Activated CD8-positive, alpha-beta memory T cell treated with anti-CD3 and anti-CD28 coated beads for 24 hours (primary cell): ENCODE data around the gene SPG21.
"Not testable (repeated sequence)": the region's sequence is repeated elsewhere in the genome, so short reads cannot be mapped to it uniquely, and the experiment has no call there.

Experiments used
- DNase-seq: peaks from one replicate; pipeline ENCODE4 v3.0.0-alpha.2; 2020

Gene SPG21

GRCh38 chr15:64989416-64990167 lies at the start of gene SPG21:
SPG21 (minus strand) TSS chr15:64989914; CDS start chr15:64983569, 6,345 bp downstream.
- DNase-seq = peak; percentile 96

GRCh38 chr15:65038836-65039235 lies 49.1 kb upstream of the SPG21 start:
- DNase-seq = no peak

GRCh38 chr15:65038428-65038827 lies 48.7 kb upstream of the SPG21 start:
- no peak for DNase-seq

GRCh38 chr15:65037309-65037708 lies 47.6 kb upstream of the SPG21 start:
- DNase-seq = no peak

- no peak for DNase-seq
Observed at GRCh38 chr15:65034719-65035118, 45.0 kb upstream of the SPG21 start.

GRCh38 chr15:65033659-65034269 lies 44.0 kb upstream of the SPG21 start:
- no peak for DNase-seq

- DNase-seq = peak; percentile 67
Observed at GRCh38 chr15:65032801-65033537, 43.3 kb upstream of the SPG21 start.

GRCh38 chr15:65029736-65030208 lies 40.1 kb upstream of the SPG21 start:
- no peak for DNase-seq

- peak; percentile 99 for DNase-seq
Observed at GRCh38 chr15:65028921-65029735, 39.4 kb upstream of the SPG21 start, which contains the start of gene MTFMT. MTFMT (minus strand) TSS chr15:65029639; CDS start chr15:65029613, 26 bp downstream.

GRCh38 chr15:65028338-65028737 lies 38.6 kb upstream of the SPG21 start:
- no peak for DNase-seq

GRCh38 chr15:65027593-65027992 lies 37.9 kb upstream of the SPG21 start:
- DNase-seq = no peak

GRCh38 chr15:65026756-65027155 lies 37.0 kb upstream of the SPG21 start:
- no peak for DNase-seq

GRCh38 chr15:65021488-65021887 lies 31.8 kb upstream of the SPG21 start:
- no peak for DNase-seq

- DNase-seq = no peak
Observed at GRCh38 chr15:65020419-65020818, 30.7 kb upstream of the SPG21 start.

- DNase-seq = not testable (repeated sequence)
Observed at GRCh38 chr15:65011198-65011597, 21.5 kb upstream of the SPG21 start.

- no peak for DNase-seq
Observed at GRCh38 chr15:65008983-65009382, 19.3 kb upstream of the SPG21 start.

GRCh38 chr15:65006876-65007275 lies 17.2 kb upstream of the SPG21 start:
- DNase-seq = no peak

GRCh38 chr15:65004993-65005392 lies 15.3 kb upstream of the SPG21 start:
- no peak for DNase-seq

- DNase-seq = no peak
Observed at GRCh38 chr15:64997745-64998375, 8.1 kb upstream of the SPG21 start.

GRCh38 chr15:64997066-64997465 lies 7.4 kb upstream of the SPG21 start:
- DNase-seq = no peak

- no peak for DNase-seq
Observed at GRCh38 chr15:64993290-64993689, 3.6 kb upstream of the SPG21 start.

- no peak for DNase-seq
Observed at GRCh38 chr15:64991536-64992135, 1.9 kb upstream of the SPG21 start.
